Measurements from ENCODE around the gene TLN1. TPM values are rescaled to one million over a fixed set of nuclear protein-coding genes. Genes with fewer than 3 reads are reported as not detected.

The TLN1 gene
- total and polyA plus RNA-seq, 2 of the 8 experiments (the other 6 are each of a cell fraction or from before 2014, with no cell fraction given) = 28.1 to 90.1 TPM

GRCh38 chr9:35698231-35698630 is 33.8 kb downstream of the TLN1 start (continued):
- TF ChIP-seq CTCF (IDR thresholded peaks at IDR 0.05; ENCODE audit: control extremely low read depth in 1 of 3, insufficient read depth in 1 of 3, low read depth in 1 of 3, low read length in 3 of 3) (no peak), SP2 (IDR thresholded peaks at IDR 0.05; ENCODE audit: low read length) (no peak), ZNF274 (IDR thresholded peaks at IDR 0.05; ENCODE audit: borderline replicate concordance, extremely low read depth, low read length) (no peak), POU5F1 (IDR thresholded peaks at IDR 0.05; ENCODE audit: low read depth, low read length) (no peak)
- TF ChIP-seq, protein P1, sequence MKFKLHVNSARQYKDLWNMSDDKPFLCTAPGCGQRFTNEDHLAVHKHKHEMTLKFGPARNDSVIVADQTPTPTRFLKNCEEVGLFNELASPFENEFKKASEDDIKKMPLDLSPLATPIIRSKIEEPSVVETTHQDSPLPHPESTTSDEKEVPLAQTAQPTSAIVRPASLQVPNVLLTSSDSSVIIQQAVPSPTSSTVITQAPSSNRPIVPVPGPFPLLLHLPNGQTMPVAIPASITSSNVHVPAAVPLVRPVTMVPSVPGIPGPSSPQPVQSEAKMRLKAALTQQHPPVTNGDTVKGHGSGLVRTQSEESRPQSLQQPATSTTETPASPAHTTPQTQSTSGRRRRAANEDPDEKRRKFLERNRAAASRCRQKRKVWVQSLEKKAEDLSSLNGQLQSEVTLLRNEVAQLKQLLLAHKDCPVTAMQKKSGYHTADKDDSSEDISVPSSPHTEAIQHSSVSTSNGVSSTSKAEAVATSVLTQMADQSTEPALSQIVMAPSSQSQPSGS (IDR thresholded peaks at IDR 0.05; ENCODE audit: low read length) = no peak
